ENCODE measurements around the gene TRMT1.

TRMT1 gene

DNA sequence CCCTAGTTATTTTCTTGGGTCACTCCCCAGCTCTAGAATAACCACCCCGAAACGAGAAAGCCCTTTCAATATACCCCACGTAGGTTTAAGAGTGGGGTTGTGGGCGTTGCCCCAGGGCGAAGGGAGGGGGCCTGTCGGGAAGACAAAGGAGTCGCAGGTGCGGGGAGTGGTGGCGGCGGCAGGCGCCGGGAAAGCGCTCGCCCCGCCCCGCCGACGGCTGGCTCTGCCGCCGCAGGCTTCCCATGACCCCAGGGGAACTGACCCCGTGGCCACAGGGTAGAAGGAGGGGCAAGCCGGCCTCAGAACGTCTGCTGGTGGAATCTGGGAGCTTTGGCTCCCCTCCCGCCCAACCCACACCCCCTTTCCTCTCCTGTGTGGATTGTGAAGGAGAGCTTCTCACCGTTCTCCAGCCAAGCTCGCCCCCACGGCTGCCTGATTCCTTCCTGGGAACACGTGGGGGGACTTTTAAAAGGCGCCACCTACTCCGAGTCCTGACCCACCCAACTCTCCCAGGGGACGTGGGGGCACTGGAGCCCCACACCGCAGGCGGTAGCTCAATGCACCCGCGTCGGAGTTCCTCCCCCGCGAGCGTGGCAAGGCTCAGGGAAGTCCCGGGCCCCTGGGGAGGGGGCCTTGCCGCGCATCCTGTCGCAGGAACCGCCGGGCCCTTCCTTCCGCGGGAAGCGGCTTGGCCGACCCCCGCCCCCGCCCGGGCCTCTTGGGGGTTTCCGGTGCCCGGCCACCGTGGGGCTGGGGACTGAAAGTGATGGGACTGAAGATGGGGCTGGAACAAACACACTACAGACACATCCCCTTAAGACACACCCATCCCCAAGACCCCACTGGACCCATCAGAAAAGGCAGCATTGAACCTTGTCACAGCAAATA is 39.2 kb upstream of the TRMT1 start:
- Histone ChIP-seq H3K4me1 (ENCODE audit: control insufficient read depth, insufficient read depth, low read length) (peaks cover 6% of the 10 kb centered on the region), H3K4me3 (ENCODE audit: insufficient read depth, low read depth, low read length) (peak overlapping the region; percentile 84), H3K27ac (ENCODE audit: insufficient read depth, low read depth, low read length, poor library complexity, severe bottlenecking) (peak overlapping the region; percentile 86), H3K27me3 (ENCODE audit: control insufficient read depth, insufficient read depth, low read length, poor library complexity, severe bottlenecking) (no peaks in the 10 kb centered on the region), H3K36me3 (ENCODE audit: control insufficient read depth, insufficient read depth, low read length) (no peaks in the 10 kb centered on the region), H3K9me3 (ENCODE audit: control insufficient read depth, low read length) (no peaks in the 10 kb centered on the region)
- 3% methylated on average over 54 to 55 of the region's 55 CpGs for whole genome bisulfite sequencing, 2 experiments

DNA sequence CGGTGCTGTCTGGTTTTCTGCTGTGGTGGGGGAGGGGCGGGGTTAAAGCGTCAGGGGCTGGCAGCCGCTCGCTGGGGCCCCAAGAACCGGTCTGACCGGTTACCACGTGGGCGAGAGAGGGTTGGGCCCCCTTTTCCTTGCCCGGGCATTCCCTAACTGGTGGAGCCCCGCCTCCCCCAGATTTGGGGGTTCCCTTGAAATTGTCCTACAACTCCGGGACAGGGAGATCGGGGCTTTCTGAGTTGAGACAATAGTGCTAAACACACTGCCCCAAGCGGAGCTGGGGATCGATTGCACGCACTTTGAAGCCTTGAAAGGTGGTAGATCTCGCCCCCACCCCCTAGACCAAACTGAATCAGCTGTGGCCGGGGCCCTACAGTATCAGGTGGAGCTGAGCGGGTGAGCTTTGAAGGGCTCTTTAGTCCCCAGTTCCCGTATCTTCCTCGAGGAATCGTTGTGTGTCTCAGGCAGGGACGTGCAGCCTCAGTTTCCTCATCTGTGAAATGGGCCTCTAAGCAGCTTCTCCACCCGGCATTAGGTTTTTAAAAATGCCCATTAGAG is 38.5 kb upstream of the TRMT1 start:
- peak overlapping the region; percentile 84 for H3K4me3 ChIP-seq (ENCODE audit: insufficient read depth, low read depth, low read length)
- WGBS, 2 experiments: 0 to 1% methylated on average over 24 of the region's 24 CpGs
- peaks cover 6% of the 10 kb centered on the region for H3K4me1 ChIP-seq (ENCODE audit: control insufficient read depth, insufficient read depth, low read length)
- H3K9me3 ChIP-seq (ENCODE audit: control insufficient read depth, low read length): no peaks in the 10 kb centered on the region
- no peaks in the 10 kb centered on the region for H3K27me3 ChIP-seq (ENCODE audit: control insufficient read depth, insufficient read depth, low read length, poor library complexity, severe bottlenecking)
- H3K27ac ChIP-seq (ENCODE audit: insufficient read depth, low read depth, low read length, poor library complexity, severe bottlenecking): peak overlapping the region; percentile 86
- H3K36me3 ChIP-seq (ENCODE audit: control insufficient read depth, insufficient read depth, low read length): no peaks in the 10 kb centered on the region

DNA sequence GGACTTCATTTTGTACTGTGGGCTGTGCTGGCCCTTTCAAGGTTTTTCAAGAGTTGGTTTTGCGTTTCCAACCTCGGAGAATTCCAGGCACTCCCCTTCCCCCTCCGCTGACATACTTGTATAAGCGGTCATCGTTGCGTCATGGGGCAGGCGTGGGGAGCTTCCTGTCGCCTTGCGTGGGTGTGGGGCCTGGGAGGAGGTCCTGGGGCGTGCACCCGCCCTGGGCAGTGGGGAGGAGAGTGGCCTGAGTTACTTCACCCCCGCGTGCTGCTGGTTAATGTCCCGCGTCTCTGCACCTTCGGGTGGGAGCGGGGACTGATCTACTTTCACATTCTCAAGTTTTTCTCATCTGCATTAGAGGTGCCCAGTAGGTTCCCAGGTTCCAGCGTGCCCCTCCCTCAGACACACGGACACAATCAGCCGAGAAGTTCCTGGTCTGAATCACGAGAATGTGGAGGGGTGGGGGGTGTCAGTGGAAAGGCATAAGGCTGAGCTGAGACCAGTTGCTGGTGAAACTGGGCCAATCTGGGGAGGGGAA is 37.8 kb upstream of the TRMT1 start:
- peak overlapping the region; percentile 86 for H3K27ac ChIP-seq (ENCODE audit: insufficient read depth, low read depth, low read length, poor library complexity, severe bottlenecking)
- H3K4me3 ChIP-seq (ENCODE audit: insufficient read depth, low read depth, low read length): peak overlapping the region; percentile 84
- H3K4me1 ChIP-seq (ENCODE audit: control insufficient read depth, insufficient read depth, low read length): peaks cover 6% of the 10 kb centered on the region
- no peaks in the 10 kb centered on the region for H3K9me3 ChIP-seq (ENCODE audit: control insufficient read depth, low read length)
- no peaks in the 10 kb centered on the region for H3K36me3 ChIP-seq (ENCODE audit: control insufficient read depth, insufficient read depth, low read length)
- 1% methylated on average over 21 of the region's 21 CpGs for WGBS, 2 experiments
- no peaks in the 10 kb centered on the region for H3K27me3 ChIP-seq (ENCODE audit: control insufficient read depth, insufficient read depth, low read length, poor library complexity, severe bottlenecking)

DNA sequence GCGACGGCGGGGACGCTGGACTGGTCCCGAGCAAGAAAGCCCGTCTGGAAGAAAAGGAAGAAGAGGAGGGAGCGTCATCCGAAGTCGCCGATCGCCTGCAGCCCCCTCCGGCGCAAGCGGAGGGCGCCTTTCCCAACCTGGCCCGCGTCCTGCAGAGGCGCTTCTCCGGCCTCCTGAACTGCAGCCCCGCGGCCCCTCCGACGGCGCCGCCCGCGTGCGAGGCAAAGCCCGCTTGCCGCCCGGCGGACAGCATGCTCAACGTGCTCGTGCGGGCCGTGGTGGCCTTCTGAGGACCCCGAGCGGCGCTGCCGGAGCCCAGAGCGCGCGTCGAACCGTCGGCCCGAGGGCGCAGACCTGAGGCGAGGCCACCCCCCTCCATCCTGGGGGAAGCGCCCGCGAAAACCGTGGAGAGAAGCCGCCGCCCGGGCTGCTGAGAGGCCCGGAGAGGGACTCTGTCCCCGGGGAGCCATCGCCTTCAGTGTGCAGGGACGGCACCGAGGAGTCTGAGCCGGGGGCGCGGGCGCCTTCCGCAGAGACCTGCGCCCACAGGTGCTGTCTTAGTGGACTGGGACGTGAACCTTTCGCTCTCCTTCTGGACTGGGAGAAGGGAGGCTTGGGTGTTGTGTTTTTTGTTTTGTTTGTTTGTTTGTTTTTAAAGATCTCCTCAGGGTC is 37.2 kb upstream of the TRMT1 start:
- H3K27me3 ChIP-seq (ENCODE audit: control insufficient read depth, insufficient read depth, low read length, poor library complexity, severe bottlenecking): no peaks in the 10 kb centered on the region
- no peaks in the 10 kb centered on the region for H3K9me3 ChIP-seq (ENCODE audit: control insufficient read depth, low read length)
- H3K36me3 ChIP-seq (ENCODE audit: control insufficient read depth, insufficient read depth, low read length): no peaks in the 10 kb centered on the region
- peak overlapping the region; percentile 97 for H3K27ac ChIP-seq (ENCODE audit: insufficient read depth, low read depth, low read length, poor library complexity, severe bottlenecking)
- 0 to 1% methylated on average over 69 of the region's 69 CpGs for WGBS, 2 experiments
- peak overlapping the region; percentile 84 for H3K4me3 ChIP-seq (ENCODE audit: insufficient read depth, low read depth, low read length)
- H3K4me1 ChIP-seq (ENCODE audit: control insufficient read depth, insufficient read depth, low read length): peaks cover 6% of the 10 kb centered on the region

DNA sequence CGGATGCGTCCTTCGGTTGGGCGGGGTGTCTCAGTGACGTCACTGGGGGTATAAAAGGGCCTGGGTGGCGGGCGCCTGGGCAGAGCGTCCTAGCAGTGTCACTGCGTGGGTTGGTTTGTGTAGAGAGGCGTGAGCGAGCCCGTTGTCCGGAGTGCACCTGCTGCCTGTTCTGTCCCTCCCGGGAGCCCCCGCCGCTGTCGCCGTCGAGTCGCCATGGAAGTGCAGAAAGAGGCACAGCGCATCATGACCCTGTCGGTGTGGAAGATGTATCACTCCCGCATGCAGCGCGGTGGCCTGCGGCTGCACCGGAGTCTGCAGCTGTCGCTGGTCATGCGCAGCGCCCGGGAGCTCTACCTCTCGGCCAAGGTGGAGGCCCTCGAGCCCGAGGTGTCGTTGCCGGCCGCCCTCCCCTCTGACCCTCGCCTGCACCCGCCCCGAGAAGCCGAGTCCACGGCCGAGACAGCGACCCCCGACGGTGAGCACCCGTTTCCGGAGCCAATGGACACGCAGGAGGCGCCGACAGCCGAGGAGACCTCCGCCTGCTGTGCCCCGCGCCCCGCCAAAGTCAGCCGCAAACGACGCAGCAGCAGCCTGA is 36.5 kb upstream of the TRMT1 start:
- no peaks in the 10 kb centered on the region for H3K36me3 ChIP-seq (ENCODE audit: control insufficient read depth, insufficient read depth, low read length)
- H3K4me3 ChIP-seq (ENCODE audit: insufficient read depth, low read depth, low read length): peak overlapping the region; percentile 84
- peak overlapping the region; percentile 97 for H3K27ac ChIP-seq (ENCODE audit: insufficient read depth, low read depth, low read length, poor library complexity, severe bottlenecking)
- no peaks in the 10 kb centered on the region for H3K27me3 ChIP-seq (ENCODE audit: control insufficient read depth, insufficient read depth, low read length, poor library complexity, severe bottlenecking)
- WGBS, 2 experiments: 0% methylated on average over 59 of the region's 59 CpGs
- H3K4me1 ChIP-seq (ENCODE audit: control insufficient read depth, insufficient read depth, low read length): peaks cover 6% of the 10 kb centered on the region
- H3K9me3 ChIP-seq (ENCODE audit: control insufficient read depth, low read length): no peaks in the 10 kb centered on the region

DNA sequence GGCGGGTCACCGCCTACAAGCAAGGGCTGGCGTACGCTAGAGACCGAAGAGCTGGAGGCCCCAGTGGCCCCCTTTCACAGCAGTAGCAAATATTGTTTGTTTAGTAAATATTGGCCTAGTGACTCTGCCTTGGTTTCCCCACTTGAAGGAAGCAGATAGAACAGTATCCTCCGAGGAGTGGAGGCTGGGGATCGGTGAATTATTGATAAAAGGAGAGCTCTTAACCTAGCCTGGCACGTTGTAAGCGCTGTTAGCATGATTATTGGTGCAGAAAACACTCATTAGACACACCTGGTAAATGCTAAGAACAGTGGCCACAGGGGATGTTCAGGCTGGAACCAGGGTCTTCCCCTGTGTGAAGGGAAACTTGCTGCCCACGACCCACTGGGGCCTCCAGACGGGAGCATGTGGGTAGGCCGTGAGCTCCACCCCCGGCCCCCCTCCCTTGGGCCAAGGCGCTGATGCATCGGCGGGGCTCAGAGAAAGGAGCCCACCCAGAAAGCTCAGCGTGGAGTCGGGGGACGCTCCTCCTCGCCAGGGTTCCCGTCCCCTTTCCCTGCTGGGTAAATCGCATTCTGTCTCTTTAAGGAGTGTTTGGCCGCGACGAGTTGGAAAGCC is 35.9 kb upstream of the TRMT1 start:
- Histone ChIP-seq H3K27ac (ENCODE audit: insufficient read depth, low read depth, low read length, poor library complexity, severe bottlenecking) (peak overlapping the region; percentile 97), H3K27me3 (ENCODE audit: control insufficient read depth, insufficient read depth, low read length, poor library complexity, severe bottlenecking) (no peaks in the 10 kb centered on the region), H3K9me3 (ENCODE audit: control insufficient read depth, low read length) (no peaks in the 10 kb centered on the region), H3K36me3 (ENCODE audit: control insufficient read depth, insufficient read depth, low read length) (no peaks in the 10 kb centered on the region), H3K4me1 (ENCODE audit: control insufficient read depth, insufficient read depth, low read length) (peaks cover 6% of the 10 kb centered on the region), H3K4me3 (ENCODE audit: insufficient read depth, low read depth, low read length) (peak overlapping the region; percentile 84)
- 0 to 1% methylated on average over 25 of the region's 25 CpGs for WGBS, 2 experiments

DNA sequence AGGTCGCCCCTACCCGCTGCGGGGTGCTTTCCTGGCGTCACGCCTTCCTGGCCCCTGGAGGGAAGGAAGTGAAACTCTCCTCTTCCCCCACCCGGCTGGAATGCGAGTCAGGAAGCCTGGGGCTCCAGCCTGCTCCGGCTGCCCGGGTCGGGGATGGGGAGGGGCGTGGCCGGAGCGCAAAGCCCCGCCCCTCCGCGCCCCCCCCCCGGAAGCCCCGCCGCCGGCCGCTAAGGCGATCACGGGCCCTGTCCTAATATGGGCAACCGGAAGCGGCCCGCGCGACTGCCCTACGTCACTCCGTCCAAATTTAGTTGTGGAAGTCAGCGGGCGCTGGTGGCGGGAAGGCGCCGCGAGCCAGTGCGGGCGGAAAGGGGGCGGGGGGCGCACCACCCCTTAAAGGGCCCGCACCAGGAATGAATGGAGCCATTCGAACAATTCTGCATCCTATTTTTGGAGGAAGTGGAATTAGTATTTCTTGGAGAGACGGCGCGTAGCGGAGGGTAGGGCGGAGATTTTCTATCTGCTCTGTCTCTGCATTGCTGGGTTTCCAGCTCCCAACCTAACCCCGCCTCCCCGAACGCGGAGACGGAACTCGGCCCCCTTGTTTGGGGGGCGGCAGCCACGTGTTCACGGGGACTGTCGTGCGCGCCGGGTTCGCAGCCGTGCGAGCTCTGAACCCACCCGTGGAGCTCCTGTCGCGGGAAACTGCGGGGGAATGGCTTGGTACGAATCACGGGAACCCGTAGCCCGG is 35.2 kb upstream of the TRMT1 start:
- peak overlapping the region; percentile 97 for H3K27ac ChIP-seq (ENCODE audit: insufficient read depth, low read depth, low read length, poor library complexity, severe bottlenecking)
- no peaks in the 10 kb centered on the region for H3K36me3 ChIP-seq (ENCODE audit: control insufficient read depth, insufficient read depth, low read length)
- peaks cover 6% of the 10 kb centered on the region for H3K4me1 ChIP-seq (ENCODE audit: control insufficient read depth, insufficient read depth, low read length)
- H3K27me3 ChIP-seq (ENCODE audit: control insufficient read depth, insufficient read depth, low read length, poor library complexity, severe bottlenecking): no peaks in the 10 kb centered on the region
- peak overlapping the region; percentile 89 for H3K4me3 ChIP-seq (ENCODE audit: insufficient read depth, low read depth, low read length)
- WGBS, 2 experiments: 0% methylated on average over 71 of the region's 71 CpGs
- H3K9me3 ChIP-seq (ENCODE audit: control insufficient read depth, low read length): no peaks in the 10 kb centered on the region

DNA sequence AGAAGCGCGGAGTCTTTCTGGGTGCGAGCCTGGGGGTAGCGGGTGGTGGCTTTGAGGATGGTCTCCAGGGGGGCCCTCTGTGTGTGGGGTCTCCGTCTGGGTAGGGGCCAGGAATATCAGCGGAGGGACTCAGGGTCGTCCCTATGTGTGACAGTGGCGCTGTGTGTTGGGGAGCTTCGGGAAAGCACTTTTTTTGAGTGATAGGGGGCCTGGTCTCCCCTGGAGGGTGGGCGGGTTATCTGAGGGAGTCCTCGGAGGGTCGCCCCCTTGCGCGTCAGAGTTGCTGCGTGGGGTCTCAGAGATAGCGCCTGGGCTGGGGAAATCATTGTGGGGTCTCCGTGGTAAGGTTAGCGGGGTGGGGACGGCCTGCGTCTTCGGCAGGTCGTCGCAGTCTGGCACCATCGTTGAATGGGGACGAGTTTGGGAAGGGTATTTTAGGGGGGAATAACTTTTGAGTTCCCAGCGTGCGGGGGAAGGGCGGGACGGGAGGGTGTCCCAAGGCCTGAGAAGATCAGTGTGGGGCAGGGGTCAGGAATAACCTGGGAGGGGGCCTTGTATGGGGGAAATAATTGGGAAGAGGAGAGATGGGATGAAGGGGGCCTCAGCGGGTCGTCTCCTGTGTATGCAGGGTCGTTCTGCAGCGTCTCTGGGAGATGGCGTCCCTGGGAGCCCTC is 34.5 kb upstream of the TRMT1 start:
- Histone ChIP-seq H3K36me3 (ENCODE audit: control insufficient read depth, insufficient read depth, low read length) (no peaks in the 10 kb centered on the region), H3K4me1 (ENCODE audit: control insufficient read depth, insufficient read depth, low read length) (peaks cover 6% of the 10 kb centered on the region), H3K27me3 (ENCODE audit: control insufficient read depth, insufficient read depth, low read length, poor library complexity, severe bottlenecking) (no peaks in the 10 kb centered on the region), H3K9me3 (ENCODE audit: control insufficient read depth, low read length) (no peaks in the 10 kb centered on the region), H3K4me3 (ENCODE audit: insufficient read depth, low read depth, low read length) (peak overlapping the region; percentile 89), H3K27ac (ENCODE audit: insufficient read depth, low read depth, low read length, poor library complexity, severe bottlenecking) (peak overlapping the region; percentile 85)
- WGBS, 2 experiments: 0 to 1% methylated on average over 34 of the region's 34 CpGs

Data from ectodermal cell (in vitro differentiated cells).